Loucy (cell line): ENCODE data around the gene PTS.

Source experiments
- H2AFZ ChIP-seq: fragments of 200-600 bp; sonication (generic); 2 replicates; pipeline ENCODE4 v1.6.0; 2016; ENCODE audit warnings: antibody characterized with exemption, mild to moderate bottlenecking, low read length, moderate library complexity
- H3F3A ChIP-seq: fragments of 200-600 bp; 2 replicates; pipeline ENCODE4 v1.6.0; 2016; ENCODE audit warnings: antibody characterized with exemption, low read depth, mild to moderate bottlenecking
- H3K27me3 ChIP-seq: fragments of 200-600 bp; sonication (generic); 2 replicates; pipeline ENCODE4 v1.6.1; 2014; ENCODE audit warnings: low read length, mild to moderate bottlenecking; ENCODE audit not compliant: insufficient read depth, poor library complexity, severe bottlenecking
- H3K36me3 ChIP-seq: fragments of 200-600 bp; sonication (generic); 2 replicates; pipeline ENCODE4 v1.6.1; 2016; ENCODE audit warnings: low read length; ENCODE audit not compliant: insufficient read depth
- H3K4me1 ChIP-seq: fragments of 200-600 bp; sonication (generic); 2 replicates; pipeline ENCODE4 v1.5.1; 2014; ENCODE audit warnings: low read length, mild to moderate bottlenecking; ENCODE audit not compliant: insufficient read depth, poor library complexity, severe bottlenecking
- H3K4me2 ChIP-seq: fragments of 200-600 bp; sonication (generic); 2 replicates; pipeline ENCODE4 v1.6.0; 2014; ENCODE audit warnings: antibody characterized with exemption, low read length, low read depth, mild to moderate bottlenecking; ENCODE audit not compliant: poor library complexity, severe bottlenecking
- H3K4me3 ChIP-seq: fragments of 200-600 bp; sonication (generic); 2 replicates; pipeline ENCODE4 v1.5.1; 2014; ENCODE audit warnings: low read length, mild to moderate bottlenecking, mixed read lengths; ENCODE audit not compliant: poor library complexity, severe bottlenecking
- H3K79me2 ChIP-seq: fragments of 200-600 bp; sonication (generic); 2 replicates; pipeline ENCODE4 v1.6.1; 2014; ENCODE audit warnings: low read length; ENCODE audit not compliant: insufficient read depth
- H3K9ac ChIP-seq: fragments of 200-600 bp; sonication (generic); 2 replicates; pipeline ENCODE4 v1.6.0; 2014; ENCODE audit warnings: mild to moderate bottlenecking, low read depth, low read length, moderate library complexity; ENCODE audit not compliant: poor library complexity, severe bottlenecking
- H3K9me2 ChIP-seq: fragments of 200-600 bp; sonication (generic); replicated peaks from 2 replicates; pipeline ENCODE4 v1.6.1; 2016; ENCODE audit warnings: low read depth, low read length, mixed read lengths
- H3K9me3 ChIP-seq: fragments of 200-600 bp; sonication (generic); 2 replicates; pipeline ENCODE4 v1.6.1; 2014; ENCODE audit warnings: mild to moderate bottlenecking, antibody characterized with exemption, low read length, low read depth; ENCODE audit not compliant: insufficient read depth
- H4K20me1 ChIP-seq: fragments of 200-600 bp; sonication (generic); 2 replicates; pipeline ENCODE4 v1.6.0; 2014; ENCODE audit warnings: antibody characterized with exemption, low read length, mild to moderate bottlenecking; ENCODE audit not compliant: insufficient read depth, poor library complexity, severe bottlenecking
- CTCF ChIP-seq: fragments of 200-600 bp; sonication (generic); conservative IDR thresholded peaks from 2 replicates; pipeline ENCODE4 v1.5.1; 2014; ENCODE audit warnings: mild to moderate bottlenecking, antibody characterized with exemption, low read length
- EZH2phosphoT487 ChIP-seq: fragments of 200-600 bp; IDR thresholded peaks from 2 replicates; pipeline ENCODE4 v1.6.1; 2018; ENCODE audit warnings: antibody characterized with exemption, mild to moderate bottlenecking, moderate library complexity, borderline replicate concordance

PTS gene

GRCh38 chr11:112274007-112274783 is 48.0 kb downstream of the PTS start:
- no peaks in the 10 kb centered on the region for H3K27me3 ChIP-seq
- no peak overlapping the region for H2AFZ ChIP-seq
- H3K4me1 ChIP-seq = peaks cover 5% of the 10 kb centered on the region
- no peak overlapping the region for H3K9ac ChIP-seq
- no peaks in the 10 kb centered on the region for H3F3A ChIP-seq
- no peaks in the 10 kb centered on the region for H3K36me3 ChIP-seq
- TF ChIP-seq EZH2phosphoT487 (no peak), CTCF (no peak)
- no peaks in the 10 kb centered on the region for H3K79me2 ChIP-seq
- H3K4me2 ChIP-seq = no peak overlapping the region
- H3K4me3 ChIP-seq = no peak overlapping the region
- no peaks in the 10 kb centered on the region for H3K9me2 ChIP-seq
- H3K9me3 ChIP-seq = no peaks in the 10 kb centered on the region
- H4K20me1 ChIP-seq = no peaks in the 10 kb centered on the region

- Histone ChIP-seq H3K79me2 (no peaks in the 10 kb centered on the region), H3K36me3 (no peaks in the 10 kb centered on the region), H3K9me3 (no peaks in the 10 kb centered on the region), H3K4me2 (no peak overlapping the region), H3K9ac (no peak overlapping the region), H3K4me3 (no peak overlapping the region), H3K27me3 (no peaks in the 10 kb centered on the region), H2AFZ (no peak overlapping the region), H3K4me1 (peaks cover 17% of the 10 kb centered on the region), H3K9me2 (no peaks in the 10 kb centered on the region), H3F3A (no peaks in the 10 kb centered on the region), H4K20me1 (no peaks in the 10 kb centered on the region)
- TF ChIP-seq EZH2phosphoT487 (no peak), CTCF (no peak)
Measured at GRCh38 chr11:112277029-112277428, 50.8 kb downstream of the PTS start.

- H3K4me3 ChIP-seq = no peak overlapping the region
- no peaks in the 10 kb centered on the region for H4K20me1 ChIP-seq
- no peak overlapping the region for H3K4me2 ChIP-seq
- no peak overlapping the region for H3K9ac ChIP-seq
- TF ChIP-seq CTCF = no peak
- no peak for TF ChIP-seq EZH2phosphoT487
- no peaks in the 10 kb centered on the region for H3K9me3 ChIP-seq
- no peaks in the 10 kb centered on the region for H3F3A ChIP-seq
- H3K4me1 ChIP-seq = peaks cover 24% of the 10 kb centered on the region
- no peaks in the 10 kb centered on the region for H3K36me3 ChIP-seq
- no peaks in the 10 kb centered on the region for H3K79me2 ChIP-seq
- no peak overlapping the region for H2AFZ ChIP-seq
- H3K9me2 ChIP-seq = no peaks in the 10 kb centered on the region
- H3K27me3 ChIP-seq = no peaks in the 10 kb centered on the region
Measured at GRCh38 chr11:112277941-112278340, 51.7 kb downstream of the PTS start.
